Lower leg skin (tissue), 3 donors: Measurements from ENCODE around the gene LRBA.

ENCODE experiments used
- CTCF ChIP-seq, 3 donors: fragments of 450-650 bp; IDR thresholded peaks; one replicate each; pipeline ENCODE4 v1.5.1; 2016; ENCODE audit warnings: antibody characterized with exemption in 3 of 3, mild to moderate bottlenecking in 3 of 3, moderate library complexity in 2 of 3
- POLR2A ChIP-seq, 2 donors: fragments of 450-650 bp; IDR thresholded peaks; one replicate each; pipeline ENCODE4 v1.6.1; 2016 to 2017; ENCODE audit warnings: antibody characterized with exemption in 2 of 2, mild to moderate bottlenecking in 1 of 2, moderate library complexity in 1 of 2

- no peak for TF ChIP-seq CTCF (IDR thresholded peaks at IDR 0.05)
- TF ChIP-seq POLR2A (IDR thresholded peaks at IDR 0.05): no peak
Observed at GRCh38 chr4:150541681-150542080, 473.4 kb downstream of the LRBA start.
